Gastroesophageal sphincter (tissue), 3 donors: ENCODE results near the gene DEPDC5.

Source experiments
- EP300 ChIP-seq: sonication (generic); formaldehyde crosslinking; IDR thresholded peaks from one replicate; pipeline ENCODE4 v1.6.1; 2017; ENCODE audit warnings: antibody characterized with exemption, mild to moderate bottlenecking
- POLR2A ChIP-seq, 2 donors: fragments of 450-650 bp; IDR thresholded peaks; one replicate each; pipeline ENCODE4 v1.6.1; 2017; ENCODE audit warnings: antibody characterized with exemption in 2 of 2, mild to moderate bottlenecking in 2 of 2, moderate library complexity in 1 of 2
- TF ChIP-seq, protein P1 (sequence below), 4 experiments: fragments of 200-600 bp in 2 of 4; fragments of 450-650 bp in 2 of 4; sonication (generic) in 1 of 4; IDR thresholded peaks; one replicate each; pipeline ENCODE4 v1.5.1; 2017 to 2019; ENCODE audit warnings: antibody characterized with exemption in 4 of 4, mild to moderate bottlenecking in 2 of 4, moderate library complexity in 2 of 4

DNA sequence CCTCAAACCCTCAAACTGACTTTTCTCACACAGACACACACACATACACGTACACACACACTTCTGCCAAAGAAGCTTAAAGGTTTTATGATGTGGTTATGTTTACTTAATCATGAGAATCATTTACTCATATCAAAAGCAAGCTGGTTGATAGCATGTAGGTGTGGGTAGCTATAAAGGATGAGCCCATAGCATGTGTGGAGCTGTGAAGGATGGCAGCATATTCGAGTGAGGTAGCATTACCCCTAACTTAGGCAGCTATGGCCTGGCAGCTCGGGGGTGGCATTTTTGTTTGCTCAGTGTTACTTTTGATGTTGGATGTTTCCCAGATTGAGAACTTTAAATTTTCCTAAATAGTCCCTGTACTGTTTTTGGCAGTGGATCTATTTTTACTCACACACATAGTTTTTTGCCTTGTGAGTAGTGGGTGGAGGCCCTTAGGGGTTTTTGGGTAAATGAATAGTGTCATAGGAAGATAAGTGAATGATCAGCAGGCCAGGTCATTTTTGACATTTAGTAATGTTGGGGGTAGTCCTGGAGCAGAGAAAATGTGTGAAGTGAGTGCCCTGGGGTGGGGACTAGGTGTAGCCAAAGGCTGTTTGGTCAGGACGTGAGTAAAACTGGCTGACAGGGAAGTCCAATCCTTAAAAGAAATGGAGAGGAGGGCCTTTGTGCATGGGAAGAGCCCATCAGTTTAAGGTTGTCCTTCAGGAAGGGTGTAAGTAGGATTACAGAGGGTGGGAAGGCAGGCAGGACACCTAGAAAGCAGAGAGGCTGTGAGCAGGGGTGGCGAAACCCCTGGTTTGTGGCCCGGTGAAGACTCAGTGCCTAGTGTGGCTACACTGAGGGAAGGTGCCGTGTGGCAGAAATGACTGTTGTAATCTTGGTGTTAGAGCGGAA is 197.6 kb downstream of the DEPDC5 start:
- TF ChIP-seq, protein P1, sequence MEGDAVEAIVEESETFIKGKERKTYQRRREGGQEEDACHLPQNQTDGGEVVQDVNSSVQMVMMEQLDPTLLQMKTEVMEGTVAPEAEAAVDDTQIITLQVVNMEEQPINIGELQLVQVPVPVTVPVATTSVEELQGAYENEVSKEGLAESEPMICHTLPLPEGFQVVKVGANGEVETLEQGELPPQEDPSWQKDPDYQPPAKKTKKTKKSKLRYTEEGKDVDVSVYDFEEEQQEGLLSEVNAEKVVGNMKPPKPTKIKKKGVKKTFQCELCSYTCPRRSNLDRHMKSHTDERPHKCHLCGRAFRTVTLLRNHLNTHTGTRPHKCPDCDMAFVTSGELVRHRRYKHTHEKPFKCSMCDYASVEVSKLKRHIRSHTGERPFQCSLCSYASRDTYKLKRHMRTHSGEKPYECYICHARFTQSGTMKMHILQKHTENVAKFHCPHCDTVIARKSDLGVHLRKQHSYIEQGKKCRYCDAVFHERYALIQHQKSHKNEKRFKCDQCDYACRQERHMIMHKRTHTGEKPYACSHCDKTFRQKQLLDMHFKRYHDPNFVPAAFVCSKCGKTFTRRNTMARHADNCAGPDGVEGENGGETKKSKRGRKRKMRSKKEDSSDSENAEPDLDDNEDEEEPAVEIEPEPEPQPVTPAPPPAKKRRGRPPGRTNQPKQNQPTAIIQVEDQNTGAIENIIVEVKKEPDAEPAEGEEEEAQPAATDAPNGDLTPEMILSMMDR (IDR thresholded peaks at IDR 0.05), result no peak
- TF ChIP-seq POLR2A (IDR thresholded peaks at IDR 0.05) (no peak), EP300 (no peak)
